Astrocyte (in vitro differentiated cells and primary cell): ENCODE measurements around the gene GHITM. TPM values are rescaled to one million over a fixed set of nuclear protein-coding genes. Genes with fewer than 3 reads are reported as not detected.
A peak's percentile ranks its signal among the peaks of the same experiment; 100 is the strongest.

Experiments used
- DNase-seq: peaks from one replicate; pipeline ENCODE4 v3.0.0-alpha.2; 2010; ENCODE audit warnings: low read depth
- FAIRE-seq: peaks from 2 replicates; lab custom pipeline; 2011; peaks lifted over from hg19 to GRCh38; lab: Jason Lieb, UNC
- H2AFZ ChIP-seq: 2 replicates; pipeline ENCODE4 v1.6.0; 2012; ENCODE audit warnings: low read depth, low read length, inconsistent platforms
- H3K27ac ChIP-seq: 2 replicates; pipeline ENCODE4 v1.5.1; 2011; ENCODE audit warnings: low read depth, low read length, inconsistent platforms
- H3K27me3 ChIP-seq: 2 replicates; pipeline ENCODE4 v1.6.0; 2011; ENCODE audit warnings: low read length, inconsistent platforms; ENCODE audit not compliant: insufficient read depth
- H3K36me3 ChIP-seq: 2 replicates; pipeline ENCODE4 v1.5.1; 2011; ENCODE audit warnings: low read length, inconsistent platforms; ENCODE audit not compliant: insufficient read depth
- H3K4me1 ChIP-seq: 2 replicates; pipeline ENCODE4 v1.5.1; 2011; ENCODE audit warnings: low read length, inconsistent platforms; ENCODE audit not compliant: insufficient read depth
- H3K4me2 ChIP-seq: 2 replicates; pipeline ENCODE4 v1.6.0; 2012; ENCODE audit warnings: low read length, inconsistent platforms
- H3K4me3 ChIP-seq: 2 replicates; pipeline ENCODE4 v1.5.1; 2011; ENCODE audit warnings: low read depth, mild to moderate bottlenecking, low read length, inconsistent platforms; ENCODE audit not compliant: insufficient read depth
- H3K79me2 ChIP-seq: 2 replicates; pipeline ENCODE4 v1.6.0; 2012; ENCODE audit warnings: mild to moderate bottlenecking, low read length, inconsistent platforms; ENCODE audit not compliant: insufficient read depth
- H3K9ac ChIP-seq: 2 replicates; pipeline ENCODE4 v1.6.0; 2012; ENCODE audit warnings: mild to moderate bottlenecking, low read length, inconsistent platforms
- H3K9me3 ChIP-seq: 2 replicates; pipeline ENCODE4 v1.5.1; 2012; ENCODE audit warnings: low read depth, mild to moderate bottlenecking, low read length, inconsistent platforms; ENCODE audit not compliant: insufficient read depth
- H4K20me1 ChIP-seq: 2 replicates; pipeline ENCODE4 v1.6.0; 2012; ENCODE audit warnings: low read length, inconsistent platforms; ENCODE audit not compliant: insufficient read depth
- H3K27ac Mint-ChIP-seq: one replicate; pipeline ENCODE4 v1.8.0; 2021; ENCODE audit warnings: mild to moderate bottlenecking, mixed read lengths; ENCODE audit not compliant: unreplicated experiment
- H3K27me3 Mint-ChIP-seq: one replicate; pipeline ENCODE4 v1.8.0; 2021; ENCODE audit warnings: low read depth, mixed read lengths; ENCODE audit not compliant: unreplicated experiment
- H3K36me3 Mint-ChIP-seq: one replicate; pipeline ENCODE4 v1.8.0; 2021; ENCODE audit warnings: low read depth, mixed read lengths; ENCODE audit not compliant: unreplicated experiment
- H3K4me1 Mint-ChIP-seq: one replicate; pipeline ENCODE4 v1.8.0; 2021; ENCODE audit warnings: low read depth, mixed read lengths; ENCODE audit not compliant: unreplicated experiment
- H3K4me3 Mint-ChIP-seq: one replicate; pipeline ENCODE4 v1.8.0; 2021; ENCODE audit warnings: mild to moderate bottlenecking, moderate library complexity, mixed read lengths; ENCODE audit not compliant: unreplicated experiment
- H3K9me3 Mint-ChIP-seq: one replicate; pipeline ENCODE4 v1.8.0; 2021; ENCODE audit warnings: mild to moderate bottlenecking, mixed read lengths; ENCODE audit not compliant: unreplicated experiment
- EZH2 ChIP-seq: IDR thresholded peaks from 2 replicates; pipeline ENCODE4 v1.6.1; 2012; ENCODE audit warnings: mild to moderate bottlenecking, low read length, inconsistent platforms; ENCODE audit not compliant: insufficient read depth
- total RNA-seq: library from RNA; stranded (reverse); gene quantifications from 2 replicates; pipeline ENCODE4 v1.2.1, GENCODE V29; 2021
- TF ChIP-seq, protein P1 (sequence below): IDR thresholded peaks from 2 replicates; pipeline ENCODE4 v1.5.1; 2011; ENCODE audit warnings: low read depth, mild to moderate bottlenecking, inconsistent platforms, low read length, moderate library complexity; ENCODE audit not compliant: insufficient read depth

Gene GHITM
- total RNA-seq, 1 donor from 2014 or later = 143 TPM

DNA sequence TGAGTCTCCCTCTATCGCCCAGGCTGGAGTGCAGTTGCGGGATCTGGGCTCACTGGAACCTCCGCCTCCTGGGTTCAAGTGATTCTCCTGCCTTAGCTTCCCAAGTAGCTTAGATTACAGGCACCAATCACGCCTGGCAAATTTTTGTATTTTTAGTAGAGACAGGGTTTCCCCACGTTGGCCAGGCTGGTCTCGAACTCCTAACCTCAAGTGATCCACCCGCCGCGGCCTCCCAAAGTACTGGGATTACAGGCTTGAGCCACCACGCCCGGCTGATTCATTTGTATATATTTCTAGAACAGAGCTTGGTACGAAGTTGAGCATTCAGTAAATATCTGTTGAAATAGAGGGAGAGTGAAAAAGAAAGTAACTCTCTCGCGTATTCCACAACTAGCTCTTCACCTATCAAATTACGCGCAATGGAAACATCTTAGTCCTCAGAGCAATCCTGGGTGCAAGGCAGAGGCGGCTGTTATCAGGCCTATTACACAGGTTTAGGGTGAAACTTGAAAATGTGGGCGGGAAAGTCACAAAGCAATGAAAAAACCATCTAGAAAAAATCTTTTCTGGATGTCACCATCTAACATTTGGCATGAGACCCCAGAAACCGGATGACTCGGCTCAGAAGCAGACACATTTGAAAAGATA is 707 bp upstream of the GHITM start:
- H3K79me2 ChIP-seq = peaks cover 25% of the 10 kb centered on the region
- DNase-seq = no peak

DNA sequence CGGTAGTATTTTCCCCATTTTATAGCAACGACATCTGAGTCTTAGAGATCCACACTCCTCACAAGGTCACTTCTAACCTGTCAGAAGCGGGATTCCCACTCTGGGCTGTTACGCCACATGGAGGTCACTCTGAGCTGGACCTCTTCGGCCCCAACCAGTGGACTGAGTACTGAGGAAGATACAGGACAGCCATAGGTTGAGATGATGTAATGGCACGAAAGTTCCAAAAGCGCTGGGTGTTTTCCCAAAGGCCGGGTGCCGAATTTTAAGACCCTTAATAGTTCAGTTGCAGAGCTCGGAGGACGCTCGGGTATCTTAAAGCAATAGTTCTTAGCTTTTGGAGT is 699 bp downstream of the GHITM start:
- Histone ChIP-seq H3K27ac (peak overlapping the region; percentile 97), H3K9ac (peak overlapping the region; percentile 99), H3K9me3 (no peaks in the 10 kb centered on the region), H3K4me3 (peak overlapping the region; percentile 90), H3K36me3 (peaks cover 12% of the 10 kb centered on the region), H3K27me3 (no peaks in the 10 kb centered on the region), H3K4me2 (peak overlapping the region; percentile 97), H3K79me2 (peaks cover 25% of the 10 kb centered on the region), H3K4me1 (peaks cover 6% of the 10 kb centered on the region), H4K20me1 (no peaks in the 10 kb centered on the region), H2AFZ (peak overlapping the region; percentile 80)
- DNase-seq (peak; percentile 12), FAIRE-seq (no peak)
- peak overlapping the region; percentile 99 for H3K27ac Mint-ChIP-seq
- no peaks in the 10 kb centered on the region for H3K27me3 Mint-ChIP-seq
- no peaks in the 10 kb centered on the region for H3K9me3 Mint-ChIP-seq
- peaks cover 17% of the 10 kb centered on the region for H3K4me1 Mint-ChIP-seq
- peak overlapping the region; percentile 98 for H3K4me3 Mint-ChIP-seq
- H3K36me3 Mint-ChIP-seq = no peaks in the 10 kb centered on the region
- no peak for TF ChIP-seq EZH2
- TF ChIP-seq, protein P1, sequence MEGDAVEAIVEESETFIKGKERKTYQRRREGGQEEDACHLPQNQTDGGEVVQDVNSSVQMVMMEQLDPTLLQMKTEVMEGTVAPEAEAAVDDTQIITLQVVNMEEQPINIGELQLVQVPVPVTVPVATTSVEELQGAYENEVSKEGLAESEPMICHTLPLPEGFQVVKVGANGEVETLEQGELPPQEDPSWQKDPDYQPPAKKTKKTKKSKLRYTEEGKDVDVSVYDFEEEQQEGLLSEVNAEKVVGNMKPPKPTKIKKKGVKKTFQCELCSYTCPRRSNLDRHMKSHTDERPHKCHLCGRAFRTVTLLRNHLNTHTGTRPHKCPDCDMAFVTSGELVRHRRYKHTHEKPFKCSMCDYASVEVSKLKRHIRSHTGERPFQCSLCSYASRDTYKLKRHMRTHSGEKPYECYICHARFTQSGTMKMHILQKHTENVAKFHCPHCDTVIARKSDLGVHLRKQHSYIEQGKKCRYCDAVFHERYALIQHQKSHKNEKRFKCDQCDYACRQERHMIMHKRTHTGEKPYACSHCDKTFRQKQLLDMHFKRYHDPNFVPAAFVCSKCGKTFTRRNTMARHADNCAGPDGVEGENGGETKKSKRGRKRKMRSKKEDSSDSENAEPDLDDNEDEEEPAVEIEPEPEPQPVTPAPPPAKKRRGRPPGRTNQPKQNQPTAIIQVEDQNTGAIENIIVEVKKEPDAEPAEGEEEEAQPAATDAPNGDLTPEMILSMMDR = no peak

More for the DNA sequence above, 707 bp upstream of the GHITM start:
- Histone ChIP-seq H2AFZ (peak overlapping the region; percentile 92), H3K27ac (peak overlapping the region; percentile 97), H3K27me3 (no peaks in the 10 kb centered on the region), H3K9ac (peak overlapping the region; percentile 99), H4K20me1 (no peaks in the 10 kb centered on the region), H3K4me2 (peak overlapping the region; percentile 97), H3K9me3 (no peaks in the 10 kb centered on the region), H3K4me3 (peak overlapping the region; percentile 90), H3K36me3 (peaks cover 8% of the 10 kb centered on the region), H3K4me1 (peaks cover 6% of the 10 kb centered on the region)
- Mint-ChIP-seq H3K9me3 (no peaks in the 10 kb centered on the region), H3K27ac (peak overlapping the region; percentile 82), H3K4me3 (peak overlapping the region; percentile 98), H3K27me3 (no peaks in the 10 kb centered on the region), H3K4me1 (peaks cover 17% of the 10 kb centered on the region), H3K36me3 (no peaks in the 10 kb centered on the region)
- no peak for FAIRE-seq
- TF ChIP-seq, protein P1 = no peak
- no peak for TF ChIP-seq EZH2

DNA sequence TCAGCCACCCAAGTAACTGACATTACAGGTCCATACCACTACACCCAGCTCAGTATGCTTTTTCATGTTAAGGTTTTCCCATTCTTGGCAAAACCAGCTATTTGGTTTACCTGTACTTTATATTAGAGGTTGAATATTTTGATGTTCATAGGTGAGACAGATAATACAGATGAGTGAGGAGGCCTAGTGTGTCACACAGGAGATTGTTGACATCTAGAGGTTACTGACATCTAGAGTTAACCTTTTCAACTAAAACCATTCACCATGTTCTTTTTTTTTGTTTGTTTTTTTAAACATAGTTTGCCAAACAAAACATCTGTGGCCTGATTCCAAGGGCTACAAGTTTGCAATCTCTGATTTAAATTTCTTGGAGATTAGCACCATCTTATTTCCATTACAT is 8.0 kb downstream of the GHITM start:
- no peaks in the 10 kb centered on the region for H3K9me3 ChIP-seq
- H3K27me3 ChIP-seq = no peaks in the 10 kb centered on the region
- H3K27ac Mint-ChIP-seq = no peak overlapping the region
- H2AFZ ChIP-seq = no peak overlapping the region
- TF ChIP-seq EZH2 = no peak
- H3K4me2 ChIP-seq = no peak overlapping the region
- peaks cover 64% of the 10 kb centered on the region for H3K36me3 ChIP-seq
- H3K4me3 ChIP-seq = no peak overlapping the region
- H3K36me3 Mint-ChIP-seq = peaks cover 3% of the 10 kb centered on the region
- H3K27ac ChIP-seq = no peak overlapping the region
- no peak overlapping the region for H3K4me3 Mint-ChIP-seq
- no peak overlapping the region for H3K9ac ChIP-seq
- H3K4me1 Mint-ChIP-seq = no peaks in the 10 kb centered on the region
- H4K20me1 ChIP-seq = peaks cover 3% of the 10 kb centered on the region
- no peaks in the 10 kb centered on the region for H3K4me1 ChIP-seq
- no peaks in the 10 kb centered on the region for H3K9me3 Mint-ChIP-seq
- H3K27me3 Mint-ChIP-seq = no peaks in the 10 kb centered on the region
- no peak for DNase-seq
- no peak for FAIRE-seq
- no peaks in the 10 kb centered on the region for H3K79me2 ChIP-seq
